ENCODE data around the gene CRYGN. TPM values are rescaled to one million over a fixed set of nuclear protein-coding genes. Genes with fewer than 3 reads are reported as not detected.

Gene CRYGN
- total RNA-seq, 1 donor: not detected

DNA sequence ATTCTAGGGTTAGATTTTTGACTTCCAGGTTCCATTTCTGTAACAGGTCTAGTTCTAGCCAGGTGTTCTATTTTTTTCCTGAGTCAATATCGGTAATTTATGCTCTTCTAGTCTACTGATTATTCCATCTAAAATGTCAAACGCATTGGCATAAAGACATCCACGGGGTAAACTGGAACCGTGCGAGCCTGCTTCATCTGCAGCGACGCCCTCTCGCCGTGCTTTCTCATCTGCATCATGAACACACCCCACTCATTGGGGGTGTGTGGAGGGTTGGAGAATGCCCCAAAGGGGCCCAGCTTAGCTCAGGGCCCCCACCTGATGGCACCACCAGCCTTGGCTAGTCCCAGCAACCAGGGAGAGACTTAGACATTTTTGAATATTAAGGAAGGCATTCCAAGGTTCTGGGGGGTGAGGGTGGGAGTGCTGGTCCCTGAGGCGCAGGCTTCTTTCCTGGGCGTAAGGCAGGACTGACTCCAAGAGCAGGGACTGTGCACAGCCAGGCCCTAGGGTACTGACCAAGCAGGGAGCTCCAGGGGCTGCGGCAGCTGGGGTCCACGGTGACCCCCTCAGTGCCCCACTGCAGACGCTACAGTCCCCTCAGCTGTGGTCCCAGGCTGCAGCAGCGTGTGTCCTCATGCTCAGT is 12.9 kb upstream of the CRYGN start:
- no peak overlapping the region for H3K4me3 ChIP-seq (ENCODE audit: low read length)
- H3K9me3 ChIP-seq (ENCODE audit: low read depth, low read length): no peaks in the 10 kb centered on the region
- no peaks in the 10 kb centered on the region for H3K27me3 ChIP-seq (ENCODE audit: insufficient read depth, low read length)
- peaks cover 5% of the 10 kb centered on the region for H3K4me1 ChIP-seq (ENCODE audit: insufficient read depth, low read length)

DNA sequence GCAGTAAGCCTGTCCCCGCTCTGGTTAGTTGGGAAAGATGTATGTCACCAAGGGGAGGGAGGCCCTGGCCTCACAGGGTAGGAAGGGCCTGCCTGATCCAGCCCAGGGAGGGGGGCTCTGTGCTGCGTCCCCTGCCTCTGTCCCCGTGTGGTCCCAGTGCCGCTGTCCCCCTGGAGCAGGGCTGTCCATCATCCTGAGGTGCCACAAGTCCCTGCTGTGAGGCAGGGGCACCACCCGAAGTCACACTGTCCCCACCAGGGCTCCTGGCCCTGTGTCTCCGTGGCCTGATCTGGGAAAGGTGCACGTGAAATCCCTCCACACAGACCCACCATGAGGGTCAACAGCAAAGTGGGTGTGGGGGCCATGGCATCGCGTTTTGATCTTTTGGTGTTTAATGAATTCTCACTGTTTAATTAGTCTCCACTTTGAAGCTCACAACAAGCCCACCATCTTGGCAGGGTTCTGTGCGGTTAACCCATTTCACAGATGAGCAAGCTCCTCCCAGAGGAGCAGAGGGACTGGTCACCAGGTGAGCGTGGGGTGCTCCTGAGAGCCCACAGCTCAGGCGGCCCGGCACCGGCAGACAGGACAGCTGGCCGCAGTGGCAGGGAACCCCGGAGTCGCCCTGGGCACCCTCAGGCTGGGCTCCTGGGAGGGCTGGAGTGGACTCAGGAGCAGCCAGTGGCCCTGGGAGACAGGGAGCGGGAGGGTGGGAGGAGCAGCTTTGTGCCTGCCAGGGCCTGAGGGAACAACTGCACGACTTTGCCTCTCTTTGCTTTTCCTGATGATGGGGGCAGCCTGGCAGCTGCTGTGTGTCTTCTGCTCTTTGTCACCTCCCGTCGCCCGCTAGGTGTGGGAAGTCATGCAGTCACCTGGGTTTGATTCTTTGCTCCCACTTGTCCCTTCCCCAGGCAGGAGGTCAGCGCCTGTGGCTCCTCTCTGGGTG is 12.0 kb upstream of the CRYGN start:
- Histone ChIP-seq H3K9me3 (ENCODE audit: low read depth, low read length) (no peaks in the 10 kb centered on the region), H3K4me1 (ENCODE audit: insufficient read depth, low read length) (peaks cover 6% of the 10 kb centered on the region), H3K27me3 (ENCODE audit: insufficient read depth, low read length) (no peaks in the 10 kb centered on the region), H3K4me3 (ENCODE audit: low read length) (no peak overlapping the region)

DNA sequence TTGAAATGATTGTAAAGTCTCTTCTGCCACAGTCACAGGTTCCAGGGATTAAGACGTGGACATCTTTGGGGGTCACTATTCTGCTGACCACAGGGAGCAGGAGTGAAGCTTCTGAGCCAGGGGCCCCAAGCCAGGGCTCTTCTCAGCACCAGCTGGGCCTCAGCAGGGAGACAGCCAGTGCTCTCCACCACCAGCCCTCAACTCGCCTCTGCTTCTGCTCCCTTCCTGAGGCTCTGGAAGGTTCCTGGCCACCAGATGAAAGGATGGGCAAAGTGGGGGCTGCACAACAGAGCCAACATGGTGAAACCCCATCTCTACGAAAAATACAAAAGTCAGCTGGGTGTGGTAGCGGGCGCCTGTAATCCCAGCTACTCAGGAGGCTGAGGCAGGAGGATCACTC is 11.2 kb upstream of the CRYGN start:
- no peaks in the 10 kb centered on the region for H3K9me3 ChIP-seq (ENCODE audit: low read depth, low read length)

DNA sequence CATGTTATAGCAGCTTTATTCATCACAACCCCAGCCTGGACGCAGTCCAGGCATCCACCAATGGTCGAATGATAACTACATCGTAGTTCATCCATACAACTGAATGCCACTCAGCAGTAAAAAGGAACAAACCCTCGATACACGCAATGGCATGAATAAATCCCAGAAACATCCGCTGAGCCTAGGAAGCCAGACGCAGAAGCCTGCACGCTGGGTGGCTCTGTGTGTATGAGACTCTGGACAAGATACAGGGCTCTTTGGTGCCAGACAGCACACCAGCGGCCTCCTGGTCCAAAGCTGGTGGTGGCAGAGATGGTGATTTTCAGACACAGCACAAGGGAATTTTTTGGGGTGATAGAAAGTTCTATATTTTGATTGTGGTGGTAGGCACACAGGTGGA is 10.0 kb upstream of the CRYGN start:
- Histone ChIP-seq H3K9me3 (ENCODE audit: low read depth, low read length) (no peaks in the 10 kb centered on the region), H3K4me1 (ENCODE audit: insufficient read depth, low read length) (peaks cover 6% of the 10 kb centered on the region), H3K4me3 (ENCODE audit: low read length) (no peak overlapping the region), H3K27me3 (ENCODE audit: insufficient read depth, low read length) (no peaks in the 10 kb centered on the region)

More for the DNA sequence above, 11.2 kb upstream of the CRYGN start:
- no peak overlapping the region for H3K4me3 ChIP-seq (ENCODE audit: low read length)
- H3K27me3 ChIP-seq (ENCODE audit: insufficient read depth, low read length): no peaks in the 10 kb centered on the region
- peaks cover 6% of the 10 kb centered on the region for H3K4me1 ChIP-seq (ENCODE audit: insufficient read depth, low read length)

DNA sequence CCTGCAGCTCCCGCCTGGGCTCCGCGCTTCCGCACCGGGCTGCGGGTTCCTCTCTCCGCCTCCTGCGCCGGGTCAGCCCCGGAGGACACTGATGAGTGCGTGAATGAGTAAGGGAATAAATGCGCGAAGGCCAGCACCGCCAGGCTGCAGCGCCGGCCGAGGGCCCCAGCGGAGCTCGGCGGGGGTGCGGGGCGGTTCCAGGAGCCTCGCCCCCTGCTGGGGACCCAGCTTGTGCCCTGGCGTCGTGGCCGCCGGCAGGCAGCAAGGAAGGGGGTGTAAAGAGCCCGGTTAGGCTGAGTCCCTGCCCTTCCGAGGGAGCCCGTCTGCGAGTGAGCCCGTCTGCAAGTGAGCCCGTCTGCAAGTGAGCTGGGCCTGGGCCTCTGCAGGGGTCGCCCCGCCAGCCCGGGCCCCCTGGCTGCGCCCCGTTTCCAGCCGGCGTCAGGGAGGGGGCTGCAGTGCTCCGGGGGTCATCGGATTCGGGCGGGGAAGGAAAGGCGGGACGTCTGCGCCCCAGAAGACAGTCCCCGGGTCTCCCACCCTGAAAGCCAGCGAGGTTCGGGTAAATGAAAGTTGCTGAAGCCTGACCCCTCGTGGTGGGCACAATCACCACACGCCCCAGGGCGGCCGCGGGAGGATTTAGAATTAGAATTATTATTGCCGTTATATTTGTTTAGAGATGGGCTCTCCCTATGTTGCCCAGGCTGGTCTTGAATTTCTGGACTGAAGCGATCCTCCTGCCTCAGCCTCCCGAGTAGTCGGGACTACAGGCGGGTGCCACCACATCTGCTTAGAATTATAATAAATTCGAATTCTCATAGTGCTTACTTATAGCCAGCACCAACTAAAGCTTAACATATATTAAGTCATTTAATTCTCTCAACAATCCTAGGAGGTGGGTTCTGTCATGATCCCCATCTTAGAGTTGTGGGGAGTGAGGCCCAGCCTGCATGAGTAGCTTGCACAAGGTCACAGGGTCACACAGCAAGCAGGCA is 8.6 kb upstream of the CRYGN start:
- no peaks in the 10 kb centered on the region for H3K27me3 ChIP-seq (ENCODE audit: insufficient read depth, low read length)
- no peaks in the 10 kb centered on the region for H3K9me3 ChIP-seq (ENCODE audit: low read depth, low read length)
- peaks cover 6% of the 10 kb centered on the region for H3K4me1 ChIP-seq (ENCODE audit: insufficient read depth, low read length)
- H3K4me3 ChIP-seq (ENCODE audit: low read length): peak overlapping the region; percentile 37

DNA sequence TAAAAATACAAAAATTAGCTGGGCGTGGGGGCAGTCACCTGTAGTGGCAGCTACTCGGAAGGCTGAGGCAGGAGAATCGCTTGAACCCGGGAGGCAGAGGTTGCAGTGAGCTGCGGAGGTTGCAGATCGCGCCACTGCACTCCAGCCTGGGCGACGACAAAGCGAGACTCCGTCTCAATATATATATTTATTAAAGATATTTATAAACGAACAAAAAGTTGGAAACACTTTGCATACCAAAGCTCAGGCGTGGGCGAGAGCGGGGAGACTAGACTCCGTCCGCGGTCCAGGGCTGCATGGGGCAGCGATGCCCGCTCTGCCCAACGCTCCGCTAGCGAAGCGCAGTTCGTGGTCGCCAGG is 7.9 kb upstream of the CRYGN start:
- Histone ChIP-seq H3K4me1 (ENCODE audit: insufficient read depth, low read length) (peaks cover 6% of the 10 kb centered on the region), H3K27me3 (ENCODE audit: insufficient read depth, low read length) (no peaks in the 10 kb centered on the region), H3K9me3 (ENCODE audit: low read depth, low read length) (no peaks in the 10 kb centered on the region), H3K4me3 (ENCODE audit: low read length) (peak overlapping the region; percentile 37)

DNA sequence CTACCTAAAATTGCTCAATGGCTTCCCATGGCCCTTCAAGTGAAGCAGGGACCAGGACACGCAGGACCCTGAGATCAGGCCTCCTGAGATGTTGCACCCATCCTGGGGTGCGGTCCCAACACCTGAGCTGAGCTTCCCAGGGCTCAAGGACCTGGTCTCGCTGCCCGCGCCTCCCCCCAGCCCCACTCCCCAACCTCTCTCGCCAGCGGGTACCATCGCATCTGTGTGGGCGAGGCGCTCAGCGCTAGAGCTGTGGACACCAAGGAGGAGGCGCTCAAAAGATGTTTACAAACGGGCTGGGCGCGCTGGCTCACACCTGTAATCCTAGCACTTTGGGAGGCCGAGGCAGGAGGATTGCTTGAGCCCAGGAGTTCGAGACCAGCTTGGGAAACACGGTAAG is 7.4 kb upstream of the CRYGN start:
- H3K4me3 ChIP-seq (ENCODE audit: low read length): no peak overlapping the region
- H3K9me3 ChIP-seq (ENCODE audit: low read depth, low read length): no peaks in the 10 kb centered on the region
- peaks cover 6% of the 10 kb centered on the region for H3K4me1 ChIP-seq (ENCODE audit: insufficient read depth, low read length)
- H3K27me3 ChIP-seq (ENCODE audit: insufficient read depth, low read length): no peaks in the 10 kb centered on the region

DNA sequence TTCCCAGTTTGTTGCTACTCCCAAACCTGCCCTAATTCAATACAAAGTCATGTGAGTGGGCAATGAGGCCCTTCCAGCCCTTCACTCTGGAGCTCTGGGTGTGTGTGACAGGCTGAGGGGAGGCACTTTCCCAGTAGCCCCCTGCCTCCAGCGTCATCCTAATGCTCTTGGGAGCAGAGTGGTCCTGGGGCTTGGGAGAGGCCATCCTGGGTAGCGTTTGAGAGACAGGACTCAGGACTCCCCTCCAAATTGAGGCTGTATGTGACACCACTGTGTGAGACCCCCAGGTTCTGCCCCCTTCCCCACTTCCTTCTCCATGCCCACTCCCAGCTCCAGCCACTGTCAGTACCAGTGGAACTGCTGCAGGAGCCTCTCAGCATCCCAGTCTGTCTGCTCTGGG is 6.5 kb upstream of the CRYGN start:
- H3K9me3 ChIP-seq (ENCODE audit: low read depth, low read length): no peaks in the 10 kb centered on the region
- no peak overlapping the region for H3K4me3 ChIP-seq (ENCODE audit: low read length)
- H3K4me1 ChIP-seq (ENCODE audit: insufficient read depth, low read length): peaks cover 11% of the 10 kb centered on the region
- no peaks in the 10 kb centered on the region for H3K27me3 ChIP-seq (ENCODE audit: insufficient read depth, low read length)

DNA sequence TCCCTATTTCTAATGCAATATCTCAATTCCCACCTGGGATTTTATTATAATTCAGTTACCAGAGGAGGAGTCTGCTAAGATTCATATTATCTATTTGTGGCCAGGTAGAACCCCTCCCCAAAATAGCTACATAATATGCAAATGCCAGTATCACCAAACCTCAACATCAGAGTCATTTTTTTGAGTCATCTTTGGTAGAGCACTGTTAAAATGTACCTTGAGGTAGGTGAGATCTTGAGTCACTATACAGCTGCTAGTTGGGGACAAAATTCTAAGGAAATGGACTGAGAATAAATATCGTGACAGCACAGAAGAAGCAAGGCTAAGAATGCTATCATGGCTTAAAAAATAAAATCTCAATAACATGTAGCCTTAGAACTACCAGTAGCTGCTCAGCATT is 4.7 kb upstream of the CRYGN start:
- Histone ChIP-seq H3K9me3 (ENCODE audit: low read depth, low read length) (no peaks in the 10 kb centered on the region), H3K27me3 (ENCODE audit: insufficient read depth, low read length) (no peaks in the 10 kb centered on the region), H3K4me1 (ENCODE audit: insufficient read depth, low read length) (peaks cover 27% of the 10 kb centered on the region), H3K4me3 (ENCODE audit: low read length) (no peak overlapping the region)

DNA sequence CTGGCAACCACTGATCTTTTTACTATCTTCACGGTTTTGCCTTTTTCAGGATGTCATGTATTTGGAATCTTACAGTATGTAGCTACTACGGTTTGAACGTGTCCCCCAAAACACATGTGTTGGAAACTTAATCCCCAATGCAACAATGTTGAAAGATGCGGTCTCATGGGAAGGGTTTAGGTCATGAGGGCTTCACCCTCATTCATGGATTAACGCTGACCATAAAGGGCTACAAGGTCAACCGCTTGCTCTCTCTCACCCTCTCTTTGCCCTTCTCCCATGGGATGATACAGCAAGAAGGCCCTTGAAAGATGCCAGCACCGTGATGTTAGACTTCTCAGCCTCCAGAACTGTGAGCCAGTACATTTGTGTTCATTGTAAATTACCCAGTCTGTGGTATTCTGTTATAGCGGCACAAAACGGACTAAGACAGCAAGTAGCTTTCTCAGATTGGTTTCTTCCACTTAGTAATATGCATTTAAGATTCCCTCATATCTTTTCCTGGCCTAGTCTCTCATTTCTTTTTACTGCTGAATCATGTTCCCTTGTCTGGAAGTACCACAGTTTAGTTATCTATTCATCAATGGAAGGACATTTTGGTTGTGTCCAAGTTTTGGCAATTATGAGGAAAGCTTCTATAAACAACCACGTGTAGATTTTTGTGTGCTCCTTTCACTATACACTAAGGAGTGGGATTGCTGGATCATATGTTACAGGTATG is 3.0 kb upstream of the CRYGN start:
- Histone ChIP-seq H3K27me3 (ENCODE audit: insufficient read depth, low read length) (peaks cover 3% of the 10 kb centered on the region), H3K4me1 (ENCODE audit: insufficient read depth, low read length) (peaks cover 28% of the 10 kb centered on the region), H3K9me3 (ENCODE audit: low read depth, low read length) (no peaks in the 10 kb centered on the region), H3K4me3 (ENCODE audit: low read length) (no peak overlapping the region)

DNA sequence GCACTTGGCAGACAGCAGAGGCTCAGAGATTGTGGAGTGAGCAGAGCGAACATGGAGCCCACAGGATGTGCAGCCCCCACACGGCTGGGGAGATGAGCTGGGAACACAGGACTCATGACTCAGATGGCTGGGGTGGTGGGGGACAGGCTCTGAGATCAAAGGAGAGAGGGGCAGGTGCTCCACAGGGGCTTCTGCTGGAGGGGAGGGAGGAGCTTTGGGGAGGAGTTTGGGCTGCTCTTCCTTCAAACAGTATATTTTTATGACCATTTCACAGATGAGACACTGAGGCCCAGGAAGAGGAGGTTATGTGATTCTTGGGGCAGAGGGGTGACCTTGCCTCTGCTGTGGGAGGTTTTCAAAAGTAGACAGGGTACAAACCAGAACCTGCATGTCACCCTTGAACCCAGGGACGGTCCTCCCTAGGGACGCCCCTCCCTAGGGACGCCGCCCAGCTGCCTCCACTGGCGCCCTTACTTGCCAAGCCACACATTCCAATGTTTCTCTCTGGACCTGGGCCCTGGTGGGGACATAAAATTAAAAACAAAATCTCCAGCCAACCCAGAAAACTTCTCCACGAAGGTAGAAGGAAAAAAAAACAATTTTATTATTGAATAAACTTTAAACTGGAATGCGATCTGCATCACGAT is 981 bp upstream of the CRYGN start:
- Histone ChIP-seq H3K4me1 (ENCODE audit: insufficient read depth, low read length) (peaks cover 26% of the 10 kb centered on the region), H3K9me3 (ENCODE audit: low read depth, low read length) (no peaks in the 10 kb centered on the region), H3K27me3 (ENCODE audit: insufficient read depth, low read length) (peaks cover 3% of the 10 kb centered on the region), H3K4me3 (ENCODE audit: low read length) (no peak overlapping the region)

DNA sequence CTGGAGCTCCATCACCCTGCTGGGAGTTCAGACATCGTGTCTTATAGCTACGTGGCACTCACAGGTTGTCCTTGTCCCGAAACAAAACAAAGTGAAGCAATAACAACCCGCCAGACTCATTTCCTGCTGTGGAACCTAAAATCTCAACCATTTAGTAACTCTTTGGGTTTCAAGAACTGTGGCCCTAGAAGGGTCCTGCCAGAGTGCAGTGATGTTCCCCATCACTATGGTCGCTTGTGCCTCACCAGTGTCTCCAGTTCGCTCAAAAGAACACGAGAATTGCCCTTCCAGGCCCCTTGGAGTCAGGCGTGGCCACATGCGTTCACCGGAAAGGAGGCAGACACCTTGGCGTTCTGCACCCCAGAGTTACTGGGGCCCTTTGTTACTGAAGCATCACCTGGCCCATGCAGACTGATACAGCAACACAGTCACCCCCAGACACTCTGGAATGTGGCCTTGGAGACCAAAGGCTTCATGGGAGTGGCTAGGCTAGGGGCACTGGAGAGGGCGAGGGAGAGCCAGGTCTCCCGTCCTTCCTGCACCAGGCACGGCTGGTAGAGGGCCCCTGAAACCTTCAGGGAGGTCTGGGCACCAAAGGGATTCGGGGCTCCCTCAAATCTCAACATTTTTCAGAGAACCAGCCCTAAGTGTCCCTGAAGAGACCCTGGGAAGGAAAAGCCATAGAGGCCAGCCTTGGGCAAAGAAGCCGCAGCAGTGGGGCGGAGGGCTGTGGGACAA is 908 bp downstream of the CRYGN start:
- Histone ChIP-seq H3K27me3 (ENCODE audit: insufficient read depth, low read length) (peaks cover 3% of the 10 kb centered on the region), H3K4me3 (ENCODE audit: low read length) (no peak overlapping the region), H3K9me3 (ENCODE audit: low read depth, low read length) (no peaks in the 10 kb centered on the region), H3K4me1 (ENCODE audit: insufficient read depth, low read length) (peaks cover 26% of the 10 kb centered on the region)

DNA sequence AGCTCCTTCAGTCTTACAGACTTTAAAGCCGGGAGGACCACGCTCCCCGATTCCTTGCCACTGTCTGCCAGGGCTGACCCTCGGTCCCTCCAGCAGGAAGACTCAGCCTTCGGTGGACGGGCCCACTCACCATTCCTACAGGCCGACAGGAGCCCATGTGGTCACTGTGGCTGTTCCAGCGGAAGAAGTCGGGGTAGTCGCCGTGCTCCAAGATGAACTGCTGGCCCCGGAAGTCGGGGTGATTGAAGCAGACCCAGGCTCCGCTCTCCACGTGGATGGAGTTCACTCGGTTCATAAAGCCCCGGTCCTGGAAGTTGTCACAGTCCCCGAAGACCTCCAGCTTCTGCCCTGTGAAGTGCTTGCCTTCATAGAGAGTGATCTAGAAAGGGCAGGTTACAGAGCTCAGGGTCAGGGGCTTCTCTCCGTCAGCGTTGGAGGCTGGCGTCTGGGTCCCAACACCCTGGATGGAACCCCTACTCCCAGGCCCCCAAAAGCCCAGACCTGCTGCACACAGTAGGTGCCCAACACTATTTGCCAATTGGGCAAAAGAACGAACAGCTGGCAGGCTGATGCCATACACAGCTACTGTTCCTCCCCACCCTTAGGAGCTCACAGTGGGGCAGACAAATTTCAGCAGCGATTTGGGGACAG is 1.9 kb downstream of the CRYGN start:
- Histone ChIP-seq H3K9me3 (ENCODE audit: low read depth, low read length) (no peaks in the 10 kb centered on the region), H3K27me3 (ENCODE audit: insufficient read depth, low read length) (peaks cover 3% of the 10 kb centered on the region)

More for the DNA sequence above, 1.9 kb downstream of the CRYGN start:
- Histone ChIP-seq H3K4me1 (ENCODE audit: insufficient read depth, low read length) (peaks cover 29% of the 10 kb centered on the region), H3K4me3 (ENCODE audit: low read length) (no peak overlapping the region)

All from mononuclear cell (primary cell).